ENCODE data around the gene HDAC5.
A peak's percentile ranks its signal among the peaks of the same experiment; 100 is the strongest.
"Not testable (repeated sequence)": the region's sequence is repeated elsewhere in the genome, so short reads cannot be mapped to it uniquely, and the experiment has no call there.

Gene HDAC5

DNA sequence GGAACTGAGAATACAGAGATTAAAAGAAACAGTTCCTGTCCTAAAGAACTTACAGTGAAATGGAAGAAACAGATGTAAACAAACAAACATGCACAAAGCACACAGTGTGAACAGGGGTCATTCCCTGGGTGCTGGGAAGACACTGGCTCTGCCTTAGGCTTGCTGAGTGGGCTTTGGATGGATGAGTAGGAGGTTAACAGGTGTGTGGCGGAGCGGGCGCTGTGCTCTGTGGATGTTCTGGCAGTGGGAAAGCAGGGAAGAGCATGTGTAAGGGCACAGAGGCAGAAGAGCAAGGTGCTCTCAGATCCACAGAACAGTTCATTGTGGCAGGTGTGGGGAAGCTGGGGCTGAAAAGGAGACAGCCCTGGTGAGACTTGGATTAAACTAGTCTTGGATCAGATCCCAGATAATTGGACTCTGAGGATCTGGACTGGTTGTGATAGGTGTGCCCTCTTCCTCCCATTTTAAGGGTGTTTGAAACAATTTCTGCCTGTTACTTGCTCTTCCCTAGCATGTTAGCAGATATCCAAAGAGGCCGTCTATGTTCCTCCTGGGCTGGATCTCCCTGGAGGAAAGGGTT lies 26.4 kb upstream of the HDAC5 start:
- Histone ChIP-seq H3K27ac (ENCODE audit: low read depth in 2 of 2, low read length in 2 of 2) (no peak overlapping the region), H3K4me3 (ENCODE audit: low read length in 2 of 2) (no peak overlapping the region)

DNA sequence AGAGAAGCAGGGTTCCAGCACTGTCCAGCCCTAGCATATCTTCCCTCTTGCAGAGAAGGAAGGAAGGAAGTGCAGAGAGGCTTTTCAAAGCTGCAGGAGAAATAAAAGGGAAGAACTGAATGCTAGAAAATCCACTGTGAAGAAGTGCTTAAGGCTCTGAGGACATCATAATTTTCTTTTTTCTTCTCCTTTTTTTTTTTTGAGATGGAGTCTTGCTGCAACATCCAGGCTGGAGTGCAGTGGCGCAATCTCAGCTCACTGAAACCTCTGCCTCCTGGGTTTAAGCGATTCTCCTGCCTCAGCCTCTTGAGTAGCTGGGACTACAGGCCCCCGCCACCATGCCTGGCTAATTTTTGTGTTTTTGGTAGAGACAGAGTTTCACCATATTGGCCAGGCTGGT lies 25.6 kb upstream of the HDAC5 start:
- H3K27me3 ChIP-seq (ENCODE audit: control insufficient read depth in 2 of 2, insufficient read depth in 2 of 2, low read length in 2 of 2); H3K4me1 ChIP-seq (ENCODE audit: control insufficient read depth in 2 of 2, insufficient read depth in 2 of 2, low read length in 2 of 2); H3K9ac ChIP-seq (ENCODE audit: low read depth in 1 of 2, low read length in 2 of 2); H3K4me3 ChIP-seq (ENCODE audit: low read length in 2 of 2); H3K36me3 ChIP-seq (ENCODE audit: control insufficient read depth in 2 of 2, insufficient read depth in 2 of 2, low read length in 2 of 2); H3K27ac ChIP-seq (ENCODE audit: low read depth in 2 of 2, low read length in 2 of 2); H3K9me3 ChIP-seq (ENCODE audit: control insufficient read depth in 2 of 2, low read length in 2 of 2): not testable (repeated sequence)

More for the DNA sequence above, 26.4 kb upstream of the HDAC5 start:
- Histone ChIP-seq H3K27me3 (ENCODE audit: control insufficient read depth in 2 of 2, insufficient read depth in 2 of 2, low read length in 2 of 2) (no peaks in the 10 kb centered on the region), H3K9me3 (ENCODE audit: control insufficient read depth in 2 of 2, low read length in 2 of 2) (no peaks in the 10 kb centered on the region), H3K4me1 (ENCODE audit: control insufficient read depth in 2 of 2, insufficient read depth in 2 of 2, low read length in 2 of 2) (no peaks in the 10 kb centered on the region), H3K9ac (ENCODE audit: low read depth in 1 of 2, low read length in 2 of 2) (no peak overlapping the region), H3K36me3 (ENCODE audit: control insufficient read depth in 2 of 2, insufficient read depth in 2 of 2, low read length in 2 of 2) (peaks cover 0 to 4% of the 10 kb centered on the region in 2 donors)

DNA sequence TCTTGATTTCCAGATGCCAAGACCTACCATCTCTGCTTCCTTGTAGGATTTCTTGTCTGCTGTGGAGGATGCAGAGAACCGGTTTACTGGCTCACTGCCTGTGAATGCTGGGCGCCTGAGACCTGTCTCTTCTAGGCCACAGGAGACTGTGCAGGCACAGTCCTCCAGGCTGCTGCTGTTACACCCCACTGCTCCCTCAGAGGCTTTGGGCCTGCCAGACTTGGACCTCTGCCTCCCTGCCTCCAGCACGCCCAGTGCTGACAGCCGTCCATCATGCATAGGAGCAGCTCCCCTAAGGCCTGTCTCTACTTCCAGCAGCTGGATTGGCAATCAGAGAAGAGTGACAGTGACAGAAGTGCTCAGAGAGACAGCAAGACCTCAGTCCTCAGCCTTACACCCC lies 24.4 kb upstream of the HDAC5 start:
- no peak overlapping the region for H3K9ac ChIP-seq (ENCODE audit: low read depth in 1 of 2, low read length in 2 of 2)
- H3K27ac ChIP-seq (ENCODE audit: low read depth in 2 of 2, low read length in 2 of 2): no peak overlapping the region
- no peaks in the 10 kb centered on the region for H3K27me3 ChIP-seq (ENCODE audit: control insufficient read depth in 2 of 2, insufficient read depth in 2 of 2, low read length in 2 of 2)
- H3K4me3 ChIP-seq (ENCODE audit: low read length in 2 of 2): no peak overlapping the region
- H3K9me3 ChIP-seq (ENCODE audit: control insufficient read depth in 2 of 2, low read length in 2 of 2): no peaks in the 10 kb centered on the region
- H3K4me1 ChIP-seq (ENCODE audit: control insufficient read depth in 2 of 2, insufficient read depth in 2 of 2, low read length in 2 of 2): no peaks in the 10 kb centered on the region
- peaks cover 0 to 4% of the 10 kb centered on the region in 2 donors for H3K36me3 ChIP-seq (ENCODE audit: control insufficient read depth in 2 of 2, insufficient read depth in 2 of 2, low read length in 2 of 2)

DNA sequence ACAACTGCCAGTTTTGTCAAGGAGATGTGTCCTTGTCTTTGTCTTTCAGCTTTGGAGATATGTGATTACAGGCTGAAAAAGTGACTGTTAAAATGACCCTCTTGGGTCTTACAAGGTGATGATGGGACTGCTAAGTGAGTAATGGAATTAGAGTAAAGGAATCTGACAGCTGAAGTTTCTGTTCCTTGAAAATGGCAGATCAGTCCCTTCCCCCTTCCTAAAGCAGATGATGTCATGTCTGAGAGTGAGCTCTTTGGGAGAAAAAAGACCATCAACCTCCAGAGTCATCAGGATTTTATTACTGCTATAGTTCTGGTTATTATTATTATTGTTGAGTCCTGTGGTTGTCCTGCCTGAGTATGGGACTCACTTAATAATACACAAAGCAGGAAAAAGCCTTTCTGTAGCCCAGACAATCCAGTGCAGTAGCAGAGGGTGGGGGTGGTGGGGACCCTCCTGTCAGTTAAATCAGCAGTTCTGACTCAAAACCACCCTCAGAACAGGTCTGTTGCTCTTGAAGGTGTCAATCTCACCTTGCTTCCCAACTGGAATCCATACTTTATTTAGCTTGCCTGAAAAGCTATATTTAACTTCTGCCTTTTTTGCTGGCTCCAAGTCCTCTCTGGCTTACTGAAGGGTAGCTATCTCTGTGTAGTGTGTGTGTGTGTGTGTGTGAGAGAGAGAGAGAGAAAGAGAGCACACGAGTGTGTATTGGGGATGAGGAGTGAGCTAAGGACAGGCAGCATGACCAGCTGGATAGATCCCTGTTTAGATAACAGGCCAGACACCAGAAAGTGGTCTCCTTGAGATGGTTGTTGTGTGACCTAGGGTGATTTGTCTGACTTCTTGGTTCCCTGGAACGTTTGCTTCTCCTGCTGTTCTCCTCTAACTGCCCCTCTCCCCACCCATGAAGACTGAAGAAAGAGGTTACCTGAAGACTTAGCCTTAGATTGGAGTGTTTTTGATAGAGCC lies 23.2 kb upstream of the HDAC5 start:
- Histone ChIP-seq H3K9ac (ENCODE audit: low read depth in 1 of 2, low read length in 2 of 2) (no peak overlapping the region), H3K4me1 (ENCODE audit: control insufficient read depth in 2 of 2, insufficient read depth in 2 of 2, low read length in 2 of 2) (peaks cover 0 to 3% of the 10 kb centered on the region in 2 donors), H3K36me3 (ENCODE audit: control insufficient read depth in 2 of 2, insufficient read depth in 2 of 2, low read length in 2 of 2) (peaks cover 0 to 4% of the 10 kb centered on the region in 2 donors), H3K9me3 (ENCODE audit: control insufficient read depth in 2 of 2, low read length in 2 of 2) (no peaks in the 10 kb centered on the region), H3K27ac (ENCODE audit: low read depth in 2 of 2, low read length in 2 of 2) (no peak overlapping the region), H3K4me3 (ENCODE audit: low read length in 2 of 2) (no peak overlapping the region), H3K27me3 (ENCODE audit: control insufficient read depth in 2 of 2, insufficient read depth in 2 of 2, low read length in 2 of 2) (no peaks in the 10 kb centered on the region)

DNA sequence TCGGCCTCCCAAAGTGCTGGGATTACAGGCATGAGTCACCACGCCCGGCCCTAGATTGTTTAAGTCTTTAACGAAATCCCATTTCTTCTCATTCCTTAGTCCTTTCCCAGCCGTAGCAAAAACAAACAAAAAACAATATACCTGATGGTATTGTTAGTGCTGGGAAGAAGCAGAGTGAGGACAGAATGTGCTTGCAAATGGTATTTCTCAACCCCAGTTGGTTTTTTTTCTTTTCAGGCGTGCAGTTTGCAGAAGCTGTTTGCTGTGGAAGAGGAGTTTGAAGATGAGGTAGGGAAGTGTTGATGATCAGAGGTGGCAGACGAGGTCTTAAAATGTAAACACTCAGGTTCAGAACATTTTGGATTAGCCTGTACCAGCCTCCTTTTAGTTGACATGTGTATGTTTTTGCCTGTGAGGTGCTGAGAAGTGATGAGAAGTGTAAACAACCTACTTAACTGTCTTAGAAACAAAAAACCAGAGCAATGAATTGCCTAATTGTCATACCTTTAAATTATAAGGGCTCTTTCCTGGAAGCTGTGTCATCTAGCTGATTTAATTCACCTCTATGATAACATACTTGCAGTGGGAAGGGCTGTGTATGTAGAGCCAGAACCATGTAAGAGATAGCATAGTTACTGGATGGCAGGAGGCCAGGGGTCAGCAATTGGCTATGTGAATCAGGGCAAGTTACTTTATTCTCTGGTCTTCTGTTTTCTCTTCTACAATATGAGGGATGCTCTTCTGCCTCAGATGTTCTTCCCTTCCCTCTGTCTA lies 21.7 kb upstream of the HDAC5 start:
- peaks cover 0 to 4% of the 10 kb centered on the region in 2 donors for H3K36me3 ChIP-seq (ENCODE audit: control insufficient read depth in 2 of 2, insufficient read depth in 2 of 2, low read length in 2 of 2)
- no peak overlapping the region for H3K27ac ChIP-seq (ENCODE audit: low read depth in 2 of 2, low read length in 2 of 2)
- no peak overlapping the region for H3K4me3 ChIP-seq (ENCODE audit: low read length in 2 of 2)
- H3K27me3 ChIP-seq (ENCODE audit: control insufficient read depth in 2 of 2, insufficient read depth in 2 of 2, low read length in 2 of 2): no peaks in the 10 kb centered on the region
- no peak overlapping the region for H3K9ac ChIP-seq (ENCODE audit: low read depth in 1 of 2, low read length in 2 of 2)
- H3K9me3 ChIP-seq (ENCODE audit: control insufficient read depth in 2 of 2, low read length in 2 of 2): no peaks in the 10 kb centered on the region
- peaks cover 0 to 3% of the 10 kb centered on the region in 2 donors for H3K4me1 ChIP-seq (ENCODE audit: control insufficient read depth in 2 of 2, insufficient read depth in 2 of 2, low read length in 2 of 2)

DNA sequence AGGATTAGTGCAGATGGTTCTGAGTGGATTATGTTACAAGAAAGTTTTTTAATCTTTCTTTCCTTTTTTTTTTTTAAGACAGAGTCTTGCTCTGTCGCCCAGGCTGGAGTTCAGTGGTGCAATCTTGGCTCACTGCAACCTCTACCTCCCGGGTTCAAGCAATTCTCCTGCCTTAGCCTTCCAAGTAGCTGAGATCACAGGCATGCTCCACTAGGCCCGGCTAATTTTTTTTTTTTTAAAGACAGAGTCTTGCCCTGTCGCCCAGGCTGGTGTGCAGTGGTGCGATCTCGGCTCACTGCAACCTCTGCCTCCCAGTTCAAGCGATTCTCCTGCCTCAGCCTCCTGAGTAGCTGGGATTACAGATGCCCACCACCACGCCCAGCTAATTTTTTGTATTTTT lies 20.5 kb upstream of the HDAC5 start:
- not testable (repeated sequence) for H3K4me3 ChIP-seq (ENCODE audit: low read length in 2 of 2); H3K9me3 ChIP-seq (ENCODE audit: control insufficient read depth in 2 of 2, low read length in 2 of 2); H3K9ac ChIP-seq (ENCODE audit: low read depth in 1 of 2, low read length in 2 of 2); H3K4me1 ChIP-seq (ENCODE audit: control insufficient read depth in 2 of 2, insufficient read depth in 2 of 2, low read length in 2 of 2); H3K36me3 ChIP-seq (ENCODE audit: control insufficient read depth in 2 of 2, insufficient read depth in 2 of 2, low read length in 2 of 2); H3K27me3 ChIP-seq (ENCODE audit: control insufficient read depth in 2 of 2, insufficient read depth in 2 of 2, low read length in 2 of 2); H3K27ac ChIP-seq (ENCODE audit: low read depth in 2 of 2, low read length in 2 of 2)

DNA sequence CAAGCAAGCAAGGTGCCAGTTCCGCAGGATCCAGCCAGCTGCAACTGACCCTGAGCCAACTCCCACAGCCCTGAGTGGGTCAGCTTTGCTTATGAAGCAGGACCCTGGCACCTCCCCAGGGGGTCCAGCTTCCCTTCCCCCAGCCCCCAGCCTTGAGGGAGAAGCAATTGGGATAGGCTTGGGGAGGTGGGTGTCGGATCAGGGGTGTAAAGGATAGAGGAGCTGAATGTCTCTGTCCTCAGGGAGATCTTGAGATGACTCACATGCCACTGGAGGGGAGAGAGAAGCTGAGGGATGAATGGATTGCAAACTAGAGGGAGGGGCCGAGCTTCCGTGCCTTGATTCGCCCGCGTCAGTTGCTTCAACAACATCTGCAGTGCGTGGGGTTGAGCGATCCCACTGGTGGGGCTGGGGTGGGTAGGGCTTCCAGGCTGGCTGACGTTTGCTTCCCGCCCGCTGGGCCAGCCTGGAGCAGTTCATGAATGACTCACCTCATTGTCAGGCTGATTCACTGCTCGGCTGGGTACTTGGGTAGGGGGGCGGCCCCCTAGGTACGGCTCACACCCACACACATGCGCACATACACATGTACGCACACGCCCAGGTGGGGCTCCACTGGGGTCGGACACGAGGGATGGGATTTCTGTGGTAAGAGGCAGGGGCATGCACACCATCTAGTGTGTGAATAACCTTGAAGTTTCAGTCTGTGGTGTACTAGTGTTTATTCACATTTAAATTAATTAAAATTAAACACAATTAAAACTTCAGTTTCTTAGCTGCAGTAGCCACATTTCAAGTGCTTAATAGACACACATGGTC lies 14.7 kb upstream of the HDAC5 start:
- Histone ChIP-seq H3K4me1 (ENCODE audit: control insufficient read depth in 2 of 2, insufficient read depth in 2 of 2, low read length in 2 of 2) (peaks cover 0 to 8% of the 10 kb centered on the region in 2 donors), H3K4me3 (ENCODE audit: low read length in 2 of 2) (no peak overlapping the region), H3K27me3 (ENCODE audit: control insufficient read depth in 2 of 2, insufficient read depth in 2 of 2, low read length in 2 of 2) (peaks cover 0 to 5% of the 10 kb centered on the region in 2 donors), H3K9ac (ENCODE audit: low read depth in 1 of 2, low read length in 2 of 2) (peak overlapping the region in 1 of 2 donors; percentile 6), H3K36me3 (ENCODE audit: control insufficient read depth in 2 of 2, insufficient read depth in 2 of 2, low read length in 2 of 2) (no peaks in the 10 kb centered on the region), H3K27ac (ENCODE audit: low read depth in 2 of 2, low read length in 2 of 2) (peak overlapping the region in 1 of 2 donors; percentile 9), H3K9me3 (ENCODE audit: control insufficient read depth in 2 of 2, low read length in 2 of 2) (no peaks in the 10 kb centered on the region)

DNA sequence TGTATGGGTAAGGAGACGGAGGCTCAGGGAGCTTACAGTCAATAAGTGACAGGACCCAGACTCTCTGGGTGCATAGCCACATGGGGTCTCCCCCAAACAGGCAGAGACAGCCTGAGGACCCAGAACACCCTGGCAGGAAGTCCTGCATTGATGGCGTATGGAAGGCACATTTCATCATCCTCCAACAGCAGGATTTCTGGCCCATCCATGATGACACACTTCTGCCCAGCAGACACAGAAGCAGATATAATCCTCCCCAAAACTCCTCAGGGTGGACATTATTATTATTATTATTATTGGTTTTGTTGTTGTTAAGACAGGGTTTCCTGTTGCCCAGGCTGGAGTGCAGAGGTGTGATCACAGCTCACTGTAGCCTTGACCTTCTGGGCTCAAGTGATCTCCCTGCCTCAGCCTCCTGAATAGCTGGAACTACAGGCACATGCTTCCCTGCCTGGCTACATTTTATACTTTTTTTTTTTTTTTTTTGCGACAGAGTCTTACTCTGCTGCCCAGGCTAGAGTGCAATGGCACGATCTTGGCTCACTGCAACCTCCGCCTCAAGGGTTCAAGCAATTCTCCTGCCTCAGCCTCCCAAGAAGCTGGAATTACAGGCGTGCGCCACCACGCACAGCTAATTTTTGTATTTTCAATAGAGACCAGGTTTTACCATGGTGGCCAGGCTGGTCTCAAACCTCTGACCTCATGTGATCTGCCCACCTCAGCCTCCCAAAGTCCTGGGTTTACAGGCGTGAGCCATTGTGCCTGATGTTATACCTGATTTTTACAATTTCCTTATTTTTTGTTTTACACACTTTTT lies 11.5 kb upstream of the HDAC5 start:
- Histone ChIP-seq H3K27me3 (ENCODE audit: control insufficient read depth in 2 of 2, insufficient read depth in 2 of 2, low read length in 2 of 2) (peaks cover 0 to 5% of the 10 kb centered on the region in 2 donors), H3K27ac (ENCODE audit: low read depth in 2 of 2, low read length in 2 of 2) (no peak overlapping the region), H3K4me1 (ENCODE audit: control insufficient read depth in 2 of 2, insufficient read depth in 2 of 2, low read length in 2 of 2) (peaks cover 0 to 6% of the 10 kb centered on the region in 2 donors), H3K9me3 (ENCODE audit: control insufficient read depth in 2 of 2, low read length in 2 of 2) (no peaks in the 10 kb centered on the region), H3K36me3 (ENCODE audit: control insufficient read depth in 2 of 2, insufficient read depth in 2 of 2, low read length in 2 of 2) (no peaks in the 10 kb centered on the region), H3K9ac (ENCODE audit: low read depth in 1 of 2, low read length in 2 of 2) (no peak overlapping the region), H3K4me3 (ENCODE audit: low read length in 2 of 2) (no peak overlapping the region)

DNA sequence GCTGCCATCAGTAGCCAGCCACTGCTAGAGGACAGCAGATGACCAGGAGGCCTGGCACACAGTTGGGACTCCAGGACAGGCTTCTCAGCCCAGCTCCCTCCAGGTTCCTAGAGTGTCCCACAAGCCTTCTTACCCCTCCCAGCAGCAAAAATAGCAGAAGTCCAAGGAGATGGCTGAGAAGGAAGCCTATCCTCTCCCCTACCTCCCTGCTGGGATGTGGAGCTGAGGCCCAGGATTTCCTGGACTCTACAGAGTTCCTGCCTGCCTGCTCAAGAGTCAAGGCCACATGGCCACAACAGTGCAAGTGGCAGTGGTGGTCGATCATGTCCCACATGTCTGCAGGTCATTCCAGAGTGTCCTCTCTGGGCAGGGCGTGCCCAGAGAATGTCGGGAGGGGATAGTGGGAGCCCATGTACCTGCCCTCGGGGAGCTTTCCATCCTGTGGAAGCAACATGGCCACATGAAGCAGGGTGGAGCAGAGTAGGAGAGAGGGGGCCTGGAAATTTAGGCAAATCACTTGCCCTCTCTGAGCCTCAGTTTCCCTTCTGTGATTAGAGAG lies 10.6 kb upstream of the HDAC5 start:
- peaks cover 0 to 5% of the 10 kb centered on the region in 2 donors for H3K27me3 ChIP-seq (ENCODE audit: control insufficient read depth in 2 of 2, insufficient read depth in 2 of 2, low read length in 2 of 2)
- H3K27ac ChIP-seq (ENCODE audit: low read depth in 2 of 2, low read length in 2 of 2): no peak overlapping the region
- H3K9me3 ChIP-seq (ENCODE audit: control insufficient read depth in 2 of 2, low read length in 2 of 2): no peaks in the 10 kb centered on the region
- no peak overlapping the region for H3K4me3 ChIP-seq (ENCODE audit: low read length in 2 of 2)
- no peak overlapping the region for H3K9ac ChIP-seq (ENCODE audit: low read depth in 1 of 2, low read length in 2 of 2)
- H3K36me3 ChIP-seq (ENCODE audit: control insufficient read depth in 2 of 2, insufficient read depth in 2 of 2, low read length in 2 of 2): no peaks in the 10 kb centered on the region
- peaks cover 0 to 6% of the 10 kb centered on the region in 2 donors for H3K4me1 ChIP-seq (ENCODE audit: control insufficient read depth in 2 of 2, insufficient read depth in 2 of 2, low read length in 2 of 2)
